Stomach (tissue), 9 donors: ENCODE measurements around the gene WDR70. TPM values are rescaled to one million over a fixed set of nuclear protein-coding genes. Genes with fewer than 3 reads are reported as not detected.

ENCODE experiments used
- DNase-seq, 2 donors: peaks; one replicate each; pipeline versions ENCODE4 v3.0.0 to v3.0.0-alpha.2; 2013 to 2019
- H3K27ac ChIP-seq, 5 donors: fragments of 200-600 bp in 4 of 5; sonication (generic) in 4 of 5; one replicate each; pipeline ENCODE4 v1.5.1; 2013 to 2019; ENCODE audit warnings: mild to moderate bottlenecking in 1 of 5, moderate library complexity in 1 of 5
- H3K27me3 ChIP-seq, 3 donors: fragments of 200-600 bp; sonication (generic); one replicate each; pipeline ENCODE4 v1.5.1; 2017 to 2019; ENCODE audit warnings: mixed run types in 1 of 3
- H3K36me3 ChIP-seq, 4 donors: fragments of 200-600 bp; sonication (generic); 1 replicate in 3 of 4; 2 replicates in 1 of 4; pipeline ENCODE4 v1.5.1; 2016 to 2019
- H3K4me1 ChIP-seq, 4 donors: fragments of 200-600 bp; sonication (generic); one replicate each; pipeline ENCODE4 v1.5.1; 2016 to 2019
- H3K4me3 ChIP-seq, 4 donors: fragments of 200-600 bp; sonication (generic) in 3 of 4; one replicate each; pipeline ENCODE4 v1.5.1; 2016 to 2019; ENCODE audit warnings: mild to moderate bottlenecking in 1 of 4
- H3K9me3 ChIP-seq, 4 donors: fragments of 200-600 bp; sonication (generic); one replicate each; pipeline ENCODE4 v1.5.1; 2016 to 2019
- EP300 ChIP-seq: sonication (generic); formaldehyde crosslinking; IDR thresholded peaks from one replicate; pipeline ENCODE4 v1.6.1; 2017; ENCODE audit warnings: antibody characterized with exemption
- POLR2A ChIP-seq, 4 donors: fragments of 450-650 bp; IDR thresholded peaks; one replicate each; pipeline ENCODE4 v1.6.1; 2016; ENCODE audit warnings: antibody characterized with exemption in 4 of 4, control low read depth in 2 of 4, mild to moderate bottlenecking in 1 of 4, moderate library complexity in 1 of 4
- POLR2AphosphoS5 ChIP-seq, 3 donors: sonication (generic); formaldehyde crosslinking; IDR thresholded peaks; one replicate each; pipeline ENCODE4 v1.6.1; 2016; ENCODE audit warnings: antibody characterized with exemption in 3 of 3
- WGBS, 5 donors: extraction: QIAGEN DNeasy Blood & Tissue Kit in 3 of 5; methylation state at CpG; one replicate each; pipeline versions ENCODE4 v1.1.5 to v1.1.7; 2013 to 2018; 5-methylcytosine and 5-hydroxymethylcytosine counted together
- intact Hi-C: fragments of 100-400 bp; cut with DNase I; formaldehyde crosslinking; loops from one replicate; pipeline ENCODE4 v1.15.1; 2023; ENCODE audit warnings: low total_unique reads
- polyA plus RNA-seq, 3 donors: library from polyadenylated mRNA; stranded (reverse); fragments of 200-250 nt; gene quantifications; one replicate each; pipeline ENCODE4 v1.2.3, GENCODE V29; 2013
- total RNA-seq, 5 donors: library from RNA; depleted of rRNA; stranded (reverse); fragments of >200 nt; gene quantifications; one replicate each; pipeline versions ENCODE4 v1.1.0 to v1.2.3, GENCODE V29; 2014 to 2016
- TF ChIP-seq, protein P1 (sequence below), 7 experiments: fragments of 450-650 bp in 4 of 7; fragments of 200-600 bp in 3 of 7; sonication (generic) in 3 of 7; IDR thresholded peaks; one replicate each; pipeline ENCODE4 v1.5.1; 2016 to 2019; ENCODE audit warnings: antibody characterized with exemption in 7 of 7, control low read depth in 2 of 7, mild to moderate bottlenecking in 1 of 7
- donor health status: healthy with polysubstance abuse.
- donor health status: Bipolar disorder and iron deficiency.
- donor health status: healthy.

WDR70 gene
- total and polyA plus RNA-seq, 8 donors, result 13.0 to 131 (median 35.0) TPM

DNA sequence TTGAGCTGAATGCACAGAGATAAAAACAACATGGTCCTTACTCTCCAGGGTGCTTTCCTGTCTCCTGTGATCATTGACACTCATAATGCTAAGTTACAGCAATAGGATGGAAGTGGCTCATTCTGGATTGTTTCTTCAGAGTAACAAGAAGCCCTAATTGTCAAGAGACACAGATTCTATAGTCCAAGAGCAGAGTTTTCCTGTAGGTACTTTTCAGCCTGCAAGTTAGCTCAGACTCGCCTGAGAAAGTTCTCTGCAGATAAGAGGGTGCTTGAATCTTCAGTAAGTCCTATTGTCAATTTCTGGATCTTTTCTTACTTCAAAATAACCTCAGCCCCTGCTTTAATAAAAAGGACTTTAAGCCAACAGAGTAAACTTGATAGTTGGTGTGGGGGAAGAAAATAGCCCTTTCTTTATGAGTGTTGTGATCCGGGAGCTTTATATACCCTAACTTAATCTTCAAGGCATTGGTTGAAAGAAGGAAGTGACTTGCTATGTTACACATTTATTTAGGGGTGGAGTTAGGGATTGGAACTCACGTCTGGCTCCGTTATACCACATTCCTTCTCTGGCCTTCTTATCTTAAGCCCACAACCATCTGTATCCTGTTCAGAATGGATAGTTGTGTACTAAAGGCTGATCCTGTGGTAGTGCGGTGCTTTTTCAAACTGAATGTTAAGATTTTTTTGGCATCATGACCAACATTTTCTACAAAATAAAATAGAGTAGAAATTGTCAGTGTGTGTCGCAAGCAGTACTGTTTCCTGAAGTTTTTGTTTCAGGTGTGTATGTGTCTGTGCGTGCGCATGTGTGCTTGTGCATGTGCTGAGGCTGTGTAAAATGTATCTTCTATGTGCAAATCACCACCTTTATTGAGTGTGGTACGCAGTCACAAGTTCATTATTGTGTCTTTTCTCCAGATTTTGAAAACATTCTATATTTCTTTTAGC lies 173.9 kb downstream of the WDR70 start:
- Histone ChIP-seq H3K27ac (no peak overlapping the region), H3K9me3 (no peaks in the 10 kb centered on the region), H3K27me3 (no peaks in the 10 kb centered on the region), H3K4me1 (peaks cover 0 to 20% (median 5%) of the 10 kb centered on the region in 4 donors), H3K4me3 (no peak overlapping the region), H3K36me3 (no peaks in the 10 kb centered on the region)
- TF ChIP-seq EP300, result no peak
- TF ChIP-seq, protein P1, sequence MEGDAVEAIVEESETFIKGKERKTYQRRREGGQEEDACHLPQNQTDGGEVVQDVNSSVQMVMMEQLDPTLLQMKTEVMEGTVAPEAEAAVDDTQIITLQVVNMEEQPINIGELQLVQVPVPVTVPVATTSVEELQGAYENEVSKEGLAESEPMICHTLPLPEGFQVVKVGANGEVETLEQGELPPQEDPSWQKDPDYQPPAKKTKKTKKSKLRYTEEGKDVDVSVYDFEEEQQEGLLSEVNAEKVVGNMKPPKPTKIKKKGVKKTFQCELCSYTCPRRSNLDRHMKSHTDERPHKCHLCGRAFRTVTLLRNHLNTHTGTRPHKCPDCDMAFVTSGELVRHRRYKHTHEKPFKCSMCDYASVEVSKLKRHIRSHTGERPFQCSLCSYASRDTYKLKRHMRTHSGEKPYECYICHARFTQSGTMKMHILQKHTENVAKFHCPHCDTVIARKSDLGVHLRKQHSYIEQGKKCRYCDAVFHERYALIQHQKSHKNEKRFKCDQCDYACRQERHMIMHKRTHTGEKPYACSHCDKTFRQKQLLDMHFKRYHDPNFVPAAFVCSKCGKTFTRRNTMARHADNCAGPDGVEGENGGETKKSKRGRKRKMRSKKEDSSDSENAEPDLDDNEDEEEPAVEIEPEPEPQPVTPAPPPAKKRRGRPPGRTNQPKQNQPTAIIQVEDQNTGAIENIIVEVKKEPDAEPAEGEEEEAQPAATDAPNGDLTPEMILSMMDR (IDR thresholded peaks at IDR 0.05), result no peak
- no peak for TF ChIP-seq POLR2AphosphoS5 (IDR thresholded peaks at IDR 0.05)
- TF ChIP-seq POLR2A (IDR thresholded peaks at IDR 0.05), result no peak
- intact Hi-C loops, result no loop called here
- 46 to 56% (median 50%) methylated on average over 9 of the region's 9 CpGs for WGBS, 5 donors
- peak in 1 of 2 donors; percentile 56 for DNase-seq

DNA sequence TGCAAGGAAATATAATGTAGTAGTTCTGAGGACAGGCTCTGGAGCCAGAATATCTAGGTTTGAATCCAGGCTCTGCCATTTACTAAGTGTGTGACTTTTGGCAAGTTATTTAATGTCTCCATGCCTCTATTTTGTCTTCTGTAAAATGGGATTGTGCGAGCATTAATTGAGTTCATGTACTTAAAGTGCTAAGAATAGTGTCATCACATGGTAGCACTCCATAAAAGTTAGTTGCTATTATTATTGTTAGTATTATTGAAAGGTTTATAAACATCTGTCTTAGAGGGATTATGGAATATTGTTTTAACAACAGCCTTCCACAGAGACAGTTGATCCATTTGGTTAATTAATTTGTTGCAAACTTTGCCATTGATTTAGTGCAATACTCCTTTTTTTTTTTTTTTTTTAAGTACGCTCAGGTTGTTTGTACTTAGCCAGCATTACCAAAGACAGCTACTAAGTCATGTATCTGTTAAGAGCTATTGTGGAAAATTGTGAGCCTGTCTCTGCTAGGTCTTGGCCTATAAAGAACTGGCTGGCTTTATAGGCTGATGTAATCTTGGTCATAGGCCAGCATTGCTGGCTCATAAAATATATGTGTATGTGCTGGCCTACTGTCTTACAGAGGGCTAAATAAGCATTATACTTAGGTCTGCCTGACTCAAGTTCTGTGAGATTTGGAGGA lies 174.7 kb downstream of the WDR70 start:
- WGBS, 5 donors, result 78 to 96% (median 86%) methylated on average over 2 of the region's 2 CpGs
- Histone ChIP-seq H3K9me3 (no peaks in the 10 kb centered on the region), H3K27me3 (no peaks in the 10 kb centered on the region), H3K27ac (no peak overlapping the region), H3K4me3 (no peak overlapping the region), H3K4me1 (peaks cover 0 to 20% (median 5%) of the 10 kb centered on the region in 4 donors), H3K36me3 (no peaks in the 10 kb centered on the region)
- intact Hi-C loops, result no loop called here
- TF ChIP-seq, protein P1 (IDR thresholded peaks at IDR 0.05), result no peak
- TF ChIP-seq POLR2AphosphoS5 (IDR thresholded peaks at IDR 0.05) (no peak), POLR2A (IDR thresholded peaks at IDR 0.05) (no peak), EP300 (no peak)
- peak in 1 of 2 donors; percentile 44 for DNase-seq

DNA sequence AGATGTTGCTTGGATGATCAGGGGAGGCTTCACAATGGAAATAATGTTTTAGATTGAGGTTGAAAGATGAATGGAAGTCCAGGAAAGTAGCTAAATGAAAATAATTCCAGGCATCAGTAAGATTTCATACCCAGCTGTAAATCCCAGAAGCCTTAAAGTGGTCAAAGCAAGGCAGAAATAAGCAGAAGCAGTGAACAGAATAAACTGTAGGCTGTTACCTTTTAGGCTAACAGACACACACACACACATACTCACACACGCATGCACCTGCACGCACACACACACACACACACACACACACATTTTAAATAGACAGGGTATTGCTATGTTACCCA lies 175.3 kb downstream of the WDR70 start:
- Histone ChIP-seq H3K4me3 (no peak overlapping the region), H3K9me3 (no peaks in the 10 kb centered on the region), H3K36me3 (no peaks in the 10 kb centered on the region), H3K27ac (no peak overlapping the region), H3K27me3 (no peaks in the 10 kb centered on the region), H3K4me1 (peaks cover 0 to 20% (median 5%) of the 10 kb centered on the region in 4 donors)
- TF ChIP-seq POLR2A (IDR thresholded peaks at IDR 0.05) (no peak), EP300 (no peak), POLR2AphosphoS5 (IDR thresholded peaks at IDR 0.05) (no peak)
- TF ChIP-seq, protein P1 (IDR thresholded peaks at IDR 0.05), result no peak
- intact Hi-C loops, result no loop called here
- DNase-seq, result no peak
- WGBS, 5 donors, result 50 to 98% (median 86%) methylated on average over 2 of the region's 2 CpGs

DNA sequence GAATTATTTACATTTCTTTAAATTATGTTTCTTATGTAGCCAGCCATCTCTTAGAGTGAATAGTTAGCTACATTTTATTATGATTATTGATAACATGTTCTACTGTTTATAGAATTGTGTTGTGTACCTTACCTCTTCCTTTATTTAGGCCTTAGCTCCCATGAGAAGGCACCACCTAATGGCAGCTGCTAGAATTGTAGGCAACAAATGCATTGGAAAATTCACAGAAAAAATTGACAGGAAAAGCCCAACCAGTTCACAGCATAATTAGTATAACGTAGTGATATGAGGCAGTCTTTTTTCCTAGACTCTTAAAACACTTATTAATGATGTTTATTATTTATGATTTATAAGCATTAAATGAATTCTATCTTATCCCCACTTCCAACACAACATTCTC lies 175.8 kb downstream of the WDR70 start:
- intact Hi-C loops, result no loop called here
- TF ChIP-seq EP300, result no peak
- TF ChIP-seq, protein P1 (IDR thresholded peaks at IDR 0.05), result peak in 1 of 7 experiments; percentile 11
- DNase-seq, result peak in 1 of 2 donors; percentile 8
- peaks cover 0 to 20% (median 5%) of the 10 kb centered on the region in 4 donors for H3K4me1 ChIP-seq
- H3K27ac ChIP-seq, result no peak overlapping the region
- no peaks in the 10 kb centered on the region for H3K36me3 ChIP-seq
- H3K27me3 ChIP-seq, result no peaks in the 10 kb centered on the region
- no peaks in the 10 kb centered on the region for H3K9me3 ChIP-seq
- WGBS, 5 donors, result 0 to 80% (median 50%) methylated on average over 1 of the region's 1 CpG
- H3K4me3 ChIP-seq, result no peak overlapping the region
